Activated gamma-delta T cell (primary cell): Measurements from ENCODE around the gene ANKRD24.
"Not testable (repeated sequence)": the region's sequence is repeated elsewhere in the genome, so short reads cannot be mapped to it uniquely, and the experiment has no call there.

Experiments
- DNase-seq: peaks from one replicate; lab custom pipeline; 2025; lab: John Stamatoyannopoulos, UW

Gene ANKRD24

DNA sequence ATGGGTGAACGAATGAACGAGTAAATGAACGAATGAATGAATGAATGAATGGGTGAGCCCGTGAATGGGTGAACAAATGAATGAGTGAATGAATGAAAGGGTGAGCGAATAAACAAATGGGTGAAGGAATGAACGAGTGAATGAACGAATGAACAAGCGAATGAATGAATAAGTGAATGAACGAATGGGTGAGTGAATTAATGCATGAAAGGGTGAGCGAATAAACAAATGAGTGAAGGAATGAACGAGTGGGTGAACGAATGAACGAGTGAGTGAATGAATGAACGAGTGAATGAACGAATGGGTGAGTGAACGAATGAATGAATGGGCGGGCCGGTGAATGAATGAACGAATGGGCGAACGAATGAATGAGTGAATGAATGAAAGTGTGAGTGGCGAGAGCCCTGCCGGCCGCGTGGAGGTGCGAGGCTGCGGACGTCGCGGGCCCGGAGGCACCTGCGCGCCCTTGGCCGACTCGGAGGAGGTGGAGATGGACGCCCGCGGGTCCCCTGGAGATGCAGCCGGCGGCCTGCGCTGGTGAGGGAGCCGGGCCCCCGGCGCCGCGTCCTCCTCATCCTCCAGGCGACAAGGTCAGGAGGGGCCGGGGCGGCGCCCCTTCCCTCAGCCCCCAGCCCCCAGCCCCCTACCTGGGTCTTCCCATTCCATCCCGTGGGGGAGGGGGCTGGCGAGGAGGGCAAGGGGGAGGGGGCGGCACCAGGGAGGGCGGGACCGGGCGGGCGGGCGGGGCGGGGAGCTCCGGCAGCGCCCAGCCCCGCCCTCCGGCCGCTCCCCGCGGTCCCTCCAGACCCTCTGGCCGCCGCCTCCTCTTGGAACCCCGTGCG is 15.4 kb downstream of the ANKRD24 start:
- no peak for DNase-seq

DNA sequence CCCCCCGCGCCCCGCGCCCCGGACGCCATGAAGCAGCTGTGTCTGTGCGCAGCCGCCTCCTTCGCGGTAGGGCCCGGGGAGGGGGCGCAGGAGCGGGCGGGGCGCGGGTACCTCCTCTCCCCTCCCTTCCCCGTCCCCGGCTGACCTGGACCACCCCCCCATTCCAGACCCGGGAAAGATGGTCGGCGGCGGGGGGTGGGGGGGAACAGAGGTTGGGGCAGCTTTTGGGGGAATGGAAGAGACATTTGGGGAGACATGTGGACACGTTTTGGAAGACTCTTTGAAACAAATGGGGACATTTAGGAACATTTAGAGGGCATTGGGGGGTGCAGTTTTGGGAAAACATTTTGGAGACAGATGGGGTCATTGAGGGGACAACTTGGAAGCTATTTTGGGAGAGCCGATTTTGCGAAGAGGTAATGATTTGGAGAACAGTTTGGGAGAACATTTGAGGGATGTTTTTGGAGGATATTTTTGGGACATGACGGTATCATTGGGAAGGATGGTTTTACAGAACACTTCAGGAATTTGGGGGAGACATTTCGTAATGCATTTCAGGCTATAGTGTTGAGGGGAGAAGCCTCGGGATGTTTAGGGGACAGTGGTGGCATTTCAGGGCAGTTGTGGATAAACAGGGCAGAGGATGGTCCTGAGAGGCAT is 16.1 kb downstream of the ANKRD24 start:
- no peak for DNase-seq

DNA sequence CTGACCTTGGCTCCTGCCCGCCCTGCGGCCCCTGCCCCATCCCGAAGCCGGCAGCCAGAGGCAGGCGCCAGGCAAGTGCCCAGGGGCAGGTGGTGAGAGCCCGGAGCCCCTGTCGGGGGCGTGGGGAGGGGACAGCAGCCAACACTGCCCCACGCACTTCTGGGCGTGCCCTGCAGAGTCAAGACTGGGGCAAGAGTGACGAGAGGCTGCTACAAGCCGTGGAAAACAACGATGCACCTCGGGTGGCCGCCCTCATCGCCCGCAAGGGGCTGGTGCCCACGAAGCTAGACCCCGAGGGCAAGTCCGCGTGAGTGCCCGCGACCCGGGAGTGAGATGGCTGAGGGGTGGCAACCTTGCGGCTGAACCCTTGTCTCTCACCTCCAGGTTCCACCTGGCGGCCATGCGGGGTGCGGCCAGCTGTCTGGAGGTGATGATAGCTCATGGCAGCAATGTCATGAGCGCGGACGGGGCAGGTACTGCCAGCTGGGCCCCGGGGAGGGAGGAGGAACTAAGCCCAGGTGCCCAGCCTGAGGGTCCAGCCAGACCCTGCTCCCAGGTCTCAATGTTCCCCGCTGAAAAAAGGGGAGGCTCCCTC is 17.3 kb downstream of the ANKRD24 start:
- DNase-seq = no peak

DNA sequence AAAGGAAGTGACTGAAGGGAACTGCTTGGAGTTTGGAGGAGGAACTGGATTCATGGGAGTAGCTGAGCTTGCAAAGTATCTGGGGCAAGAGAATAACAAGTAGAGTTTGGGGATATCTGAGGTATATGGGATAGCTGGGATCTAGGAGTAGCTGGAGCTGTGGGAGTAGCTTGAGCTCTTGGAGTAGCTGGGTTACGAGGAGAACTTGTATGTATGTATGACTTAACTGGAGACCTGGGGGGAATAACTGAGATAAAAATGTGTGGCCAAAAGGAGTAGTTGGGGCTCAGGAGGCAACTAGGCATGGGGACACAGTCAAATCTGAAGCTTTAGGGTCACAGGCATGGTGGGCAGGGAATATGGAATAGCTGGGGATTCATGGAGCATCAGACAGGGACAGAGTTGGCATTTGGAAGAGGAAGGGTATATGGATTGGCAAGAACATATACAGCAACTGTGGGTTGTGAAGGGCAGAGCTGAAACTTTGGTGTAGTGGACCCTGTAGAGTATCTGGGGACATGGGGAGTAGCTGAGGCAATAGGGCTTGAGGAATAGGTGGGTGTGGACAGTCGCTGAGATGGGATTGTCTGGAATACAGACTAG is 18.6 kb downstream of the ANKRD24 start:
- no peak for DNase-seq

DNA sequence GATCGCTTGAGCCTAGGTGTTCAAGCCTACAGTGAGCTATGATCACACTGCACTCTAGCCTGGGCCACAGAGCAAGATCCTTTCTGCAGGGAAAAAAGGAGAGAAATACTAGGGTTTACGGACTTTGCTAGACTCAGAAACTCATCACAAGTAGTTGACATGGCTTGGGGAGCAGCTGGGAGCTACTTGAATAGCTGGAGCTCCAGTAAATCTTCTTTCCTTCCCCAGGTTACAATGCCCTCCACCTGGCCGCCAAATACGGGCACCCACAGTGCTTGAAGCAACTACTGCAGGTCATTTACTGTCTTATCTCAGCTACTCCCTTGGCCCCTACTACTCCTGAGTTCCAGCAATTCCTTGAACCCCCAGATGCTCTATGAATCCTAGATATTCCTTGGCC is 19.3 kb downstream of the ANKRD24 start:
- no peak for DNase-seq

DNA sequence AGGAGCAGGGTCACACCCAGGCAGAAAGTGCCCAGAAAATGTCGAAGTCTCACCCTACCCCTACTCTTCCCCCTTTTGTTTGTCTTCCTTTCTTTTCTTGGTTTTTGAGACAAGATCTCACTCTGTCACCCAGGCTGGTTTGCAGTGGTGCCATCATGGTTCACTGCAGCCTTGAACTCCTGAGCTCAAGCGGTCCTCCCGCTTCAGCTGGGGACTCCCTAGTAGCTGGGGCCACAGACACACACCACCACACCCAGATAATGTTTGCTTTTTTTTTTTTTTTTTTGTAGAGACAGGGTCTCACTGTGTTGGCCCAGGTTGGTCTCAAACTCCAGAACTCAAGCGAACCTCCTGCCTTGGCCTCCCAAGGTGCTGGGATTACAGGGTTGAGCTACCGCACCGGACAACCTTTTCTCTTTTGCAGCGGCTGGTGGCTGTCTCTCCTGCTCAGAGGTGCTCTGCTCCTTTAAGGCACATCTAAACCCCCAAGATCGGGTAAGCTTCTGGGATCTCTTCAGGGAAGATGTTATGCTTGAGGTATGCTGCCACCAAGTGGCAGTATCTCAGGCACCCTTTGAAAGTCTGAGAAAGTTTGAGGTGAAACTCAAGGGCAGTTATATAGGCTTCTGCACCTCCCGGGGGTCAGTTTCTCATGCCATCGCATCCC is 24.5 kb downstream of the ANKRD24 start:
- DNase-seq = no peak

DNA sequence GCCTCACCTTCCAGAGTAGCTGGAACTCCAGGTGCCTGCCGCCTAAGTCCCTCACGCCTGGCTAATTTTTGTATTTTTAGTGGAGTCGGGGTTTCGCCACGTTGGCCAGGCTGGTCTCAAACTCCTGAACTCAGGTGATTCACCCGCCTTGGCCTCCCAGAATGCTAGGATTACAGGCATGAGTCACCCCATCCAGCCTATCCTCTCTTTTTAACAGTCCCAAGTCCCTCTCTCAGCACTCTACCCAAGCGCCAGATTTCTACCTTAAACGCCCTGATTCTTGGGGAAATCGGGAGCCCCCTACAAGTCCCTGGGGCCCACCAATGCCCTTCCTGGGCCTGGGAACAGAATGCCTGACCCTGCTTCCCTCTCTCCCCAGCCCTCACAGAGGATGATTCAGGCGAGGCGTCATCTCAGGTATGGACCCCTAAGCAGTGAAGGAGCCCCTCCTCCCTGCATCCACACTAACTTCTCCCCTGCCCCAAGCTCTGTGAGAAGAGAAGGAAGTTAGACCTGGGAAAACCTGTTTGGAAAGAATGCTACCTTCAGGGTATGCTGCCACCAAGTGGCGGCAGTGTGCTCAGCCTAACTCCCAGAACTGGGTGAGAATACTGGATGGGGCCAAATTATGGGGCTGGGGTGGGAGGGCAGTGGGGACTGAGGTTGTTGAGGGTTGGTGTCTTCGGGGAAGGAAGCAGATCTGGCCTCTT is 26.1 kb downstream of the ANKRD24 start:
- no peak for DNase-seq

DNA sequence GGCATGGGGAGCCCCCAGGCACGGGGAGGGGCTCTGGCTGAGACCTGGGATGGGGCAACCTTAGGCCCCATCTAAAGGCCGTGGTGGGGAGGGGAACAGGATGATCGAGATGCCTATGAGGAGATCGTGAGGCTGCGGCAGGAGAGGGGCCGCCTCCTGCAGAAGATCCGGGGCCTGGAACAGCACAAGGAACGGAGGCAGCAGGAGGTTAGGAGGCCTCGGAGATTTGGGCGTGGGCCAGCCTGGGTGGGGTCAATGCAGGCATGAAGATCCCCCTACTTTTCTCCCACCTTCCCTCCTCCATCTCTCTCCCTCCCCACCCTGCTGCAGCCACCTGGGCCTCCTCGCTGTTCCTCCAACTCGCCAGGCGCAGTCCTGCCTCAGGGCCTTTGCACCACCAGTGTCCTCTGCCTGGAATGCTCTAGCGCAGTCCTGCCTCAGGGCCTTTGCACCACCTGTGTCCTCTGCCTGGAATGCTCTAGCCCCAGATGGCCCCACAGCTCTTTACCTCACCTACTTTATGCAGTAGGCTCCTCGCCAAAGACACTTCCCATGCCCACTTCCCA is 27.8 kb downstream of the ANKRD24 start:
- DNase-seq = no peak

DNA sequence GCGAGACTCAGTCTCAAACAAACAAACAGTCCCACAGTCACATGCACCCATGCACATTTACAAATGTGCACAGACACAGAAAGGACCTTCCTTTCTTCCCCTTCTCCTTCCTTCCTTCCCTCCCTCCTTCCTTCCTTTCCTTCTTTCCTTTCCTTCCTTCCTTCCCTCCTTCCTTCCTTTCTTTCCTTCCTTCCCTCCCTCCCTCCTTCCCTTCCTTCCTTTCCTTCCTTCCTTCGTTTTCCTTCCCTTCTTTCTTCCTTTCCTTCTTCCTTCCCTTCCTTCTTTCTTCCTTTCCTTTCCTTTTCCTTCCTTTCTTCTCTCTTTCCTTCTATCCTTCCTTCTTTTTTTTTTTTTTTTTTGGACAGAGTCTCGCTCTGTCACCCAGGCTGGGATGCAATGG is 30.6 kb downstream of the ANKRD24 start:
- no peak for DNase-seq

DNA sequence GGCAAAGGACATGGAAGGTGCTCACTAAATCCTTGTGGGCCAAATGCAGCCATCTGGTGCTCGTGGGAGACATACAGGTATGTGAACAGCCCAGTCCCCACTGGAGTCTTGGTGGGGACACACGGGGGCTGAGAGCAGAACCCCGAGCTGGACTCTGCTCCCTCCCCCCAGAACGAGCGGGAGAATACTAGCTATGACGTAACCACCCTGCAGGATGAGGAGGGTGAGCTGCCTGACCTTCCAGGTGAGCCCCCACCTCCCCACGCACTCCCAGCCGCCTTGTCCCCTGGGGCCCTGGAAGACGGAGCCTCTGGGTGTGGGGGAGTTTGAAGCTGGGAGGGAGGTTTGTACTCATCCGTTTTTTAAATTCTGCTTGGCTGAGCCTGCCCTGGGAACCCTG is 33.3 kb downstream of the ANKRD24 start:
- no peak for DNase-seq

DNA sequence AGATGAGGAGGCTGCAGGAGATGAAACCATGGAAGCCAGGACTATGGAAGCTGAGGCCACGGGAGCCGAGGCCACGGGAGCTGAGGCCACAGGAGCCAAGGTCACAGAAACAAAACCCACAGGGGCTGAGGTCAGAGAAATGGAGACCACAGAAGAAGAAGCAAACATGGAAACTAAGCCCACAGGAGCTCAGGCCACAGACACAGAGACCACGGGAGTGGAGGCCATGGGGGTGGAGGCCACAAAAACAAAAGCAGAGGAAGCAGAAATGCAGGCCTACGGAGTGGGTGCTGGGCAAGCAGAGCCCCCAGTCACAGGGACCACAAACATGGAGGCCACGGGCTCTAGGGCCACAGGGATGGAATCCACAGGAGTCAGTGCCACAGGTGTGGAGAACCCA is 34.4 kb downstream of the ANKRD24 start:
- no peak for DNase-seq

DNA sequence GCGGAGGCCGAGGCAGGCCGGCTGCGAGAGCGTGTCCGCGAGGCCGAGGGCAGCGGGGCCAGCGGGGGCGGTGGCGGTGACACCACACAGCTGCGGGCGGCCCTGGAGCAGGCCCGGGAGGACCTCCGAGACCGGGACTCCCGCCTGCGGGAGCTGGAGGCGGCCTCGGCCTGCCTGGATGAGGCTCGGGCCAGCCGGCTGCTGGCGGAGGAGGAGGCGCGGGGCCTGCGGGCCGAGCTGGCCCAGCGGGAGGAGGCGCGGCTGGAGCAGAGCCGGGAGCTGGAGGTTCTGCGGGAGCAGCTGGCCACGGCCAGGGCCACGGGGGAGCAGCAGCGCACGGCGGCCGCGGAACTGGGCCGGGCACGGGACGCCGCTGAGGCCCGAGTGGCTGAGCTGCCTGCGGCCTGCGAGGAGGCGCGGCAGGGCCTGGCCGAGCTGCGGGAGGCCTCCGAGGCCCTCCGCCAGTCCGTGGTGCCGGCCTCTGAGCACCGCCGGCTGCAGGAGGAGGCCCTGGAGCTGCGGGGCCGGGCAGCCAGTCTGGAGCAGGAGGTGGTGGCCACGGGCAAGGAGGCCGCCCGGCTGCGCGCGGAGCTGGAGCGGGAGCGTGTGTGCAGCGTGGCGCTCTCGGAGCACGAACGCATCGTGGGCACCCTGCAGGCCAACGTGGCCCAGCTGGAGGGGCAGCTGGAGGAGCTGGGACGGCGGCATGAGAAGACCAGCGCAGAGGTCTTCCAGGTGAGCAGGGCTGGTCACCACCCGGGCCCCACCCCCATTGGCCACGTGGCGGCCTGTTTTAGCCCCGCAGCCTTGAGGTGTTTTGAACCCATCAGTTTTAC is 35.2 kb downstream of the ANKRD24 start:
- DNase-seq = no peak

DNA sequence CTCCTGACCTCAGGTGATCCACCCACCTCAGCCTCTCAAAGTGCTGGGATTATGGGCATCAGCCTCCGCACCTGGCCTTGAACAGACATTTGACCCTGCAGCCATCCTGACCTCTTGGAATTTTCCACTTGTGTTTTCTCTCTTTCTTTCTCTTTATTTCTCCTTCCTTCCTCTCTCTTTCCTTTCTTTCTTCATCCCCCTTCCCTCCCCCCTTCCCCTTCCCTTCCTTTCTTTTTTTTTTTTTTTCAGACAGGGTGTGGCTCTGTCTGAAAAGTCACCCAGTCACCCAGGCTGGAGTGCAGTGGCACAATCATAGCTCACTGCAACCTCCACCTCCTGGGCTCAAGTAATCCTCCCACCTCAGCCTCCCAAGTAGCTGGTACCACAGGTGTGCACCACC is 36.0 kb downstream of the ANKRD24 start:
- not testable (repeated sequence) for DNase-seq

DNA sequence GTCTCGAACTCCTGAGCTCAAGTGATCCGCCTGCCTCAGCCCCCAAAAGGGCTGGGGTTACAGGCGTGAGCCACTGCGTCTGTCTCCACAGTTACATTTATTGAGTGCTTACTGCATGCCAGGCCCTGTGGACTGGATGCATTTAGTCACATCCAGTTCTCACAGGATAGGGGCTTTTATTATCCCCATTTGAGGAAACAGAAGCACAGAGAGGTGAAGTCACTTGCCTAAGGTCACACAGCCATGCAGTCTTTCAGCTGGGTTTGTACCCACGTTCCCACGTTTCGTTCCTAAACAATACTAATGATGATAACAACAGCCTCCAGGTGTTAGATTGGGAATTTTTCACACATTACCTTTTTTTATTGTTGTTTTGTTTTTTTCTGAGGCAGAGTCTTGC is 37.7 kb downstream of the ANKRD24 start:
- DNase-seq = no peak

DNA sequence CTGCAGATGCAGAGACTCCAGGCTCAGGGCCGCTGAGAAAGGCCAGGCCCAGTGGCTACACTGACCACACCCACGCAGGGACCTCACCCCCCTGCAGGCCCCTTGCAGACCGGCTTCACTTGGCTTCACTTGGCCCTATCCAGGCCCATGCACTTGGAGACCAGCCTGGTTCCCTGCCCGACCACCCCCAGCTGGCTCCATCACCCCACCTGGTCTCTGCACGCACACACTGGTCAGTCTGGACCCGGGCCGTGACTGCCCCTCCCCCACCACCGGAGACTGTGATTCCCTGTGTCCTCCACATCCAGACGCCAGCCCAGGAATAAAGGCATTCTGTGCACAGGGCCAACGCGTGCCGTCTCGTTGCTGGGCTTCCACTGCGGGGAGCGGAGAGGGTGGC is 42.0 kb downstream of the ANKRD24 start:
- DNase-seq = no peak

DNA sequence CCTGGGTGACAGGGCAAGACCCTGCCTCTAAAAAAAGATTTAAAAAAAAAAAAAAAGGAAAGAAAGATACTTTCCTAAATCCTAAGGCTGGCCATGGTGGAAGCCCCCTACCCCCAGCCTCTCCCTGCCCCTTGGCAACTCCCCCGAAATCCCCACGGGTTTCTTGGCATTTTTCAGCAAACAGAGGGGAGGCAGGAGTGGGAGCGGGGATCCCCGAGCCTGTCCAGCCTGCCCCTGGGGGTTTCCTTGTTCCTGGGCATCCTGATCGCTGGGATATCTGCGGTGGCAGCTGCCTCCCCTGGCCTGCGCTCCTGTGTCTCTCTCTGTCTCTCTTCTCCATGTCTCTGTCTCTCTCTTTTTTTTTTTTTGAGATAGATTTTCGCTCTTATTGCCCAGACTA is 43.4 kb downstream of the ANKRD24 start:
- DNase-seq = no peak

DNA sequence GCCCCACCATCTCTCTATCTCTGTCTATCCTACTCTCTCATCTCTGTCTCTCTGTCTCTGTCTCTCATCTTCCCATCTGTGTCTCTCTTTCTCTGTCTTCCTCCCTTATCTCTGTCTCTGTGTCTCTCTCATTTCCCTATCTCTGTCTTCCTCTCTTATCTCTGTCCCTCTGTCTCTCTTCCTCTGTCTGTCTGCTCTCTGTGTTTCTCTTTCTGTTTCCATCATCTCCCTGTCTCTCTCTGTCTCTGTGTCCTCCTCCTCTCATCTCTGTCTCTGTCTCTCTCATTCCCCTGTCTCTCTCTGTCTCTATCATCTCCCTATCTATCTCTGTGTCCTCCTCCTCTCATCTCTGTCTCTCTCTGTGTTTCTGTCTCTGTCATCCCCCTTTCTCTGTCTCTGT is 45.3 kb downstream of the ANKRD24 start:
- DNase-seq = no peak

DNA sequence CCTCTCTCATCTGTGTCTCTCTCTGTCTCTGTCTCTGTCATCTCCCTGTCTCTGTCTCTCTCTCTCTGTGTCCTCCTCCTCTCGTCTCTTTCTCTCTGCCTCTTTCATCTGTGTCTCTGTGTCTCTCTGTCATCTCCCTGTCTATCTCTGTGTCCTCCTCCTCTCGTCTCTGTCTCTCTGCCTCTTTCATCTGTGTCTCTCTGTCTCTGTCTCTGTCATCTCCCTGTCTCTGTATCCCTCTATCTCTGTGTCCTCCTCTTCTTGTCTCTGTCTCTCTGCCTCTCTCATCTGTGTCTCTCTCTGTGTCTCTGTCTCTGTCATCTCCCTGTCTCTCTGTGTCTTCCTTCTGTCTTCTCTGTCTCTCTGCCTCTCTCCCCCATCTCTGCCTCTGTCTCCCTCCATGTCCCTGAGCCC is 46.3 kb downstream of the ANKRD24 start:
- no peak for DNase-seq

DNA sequence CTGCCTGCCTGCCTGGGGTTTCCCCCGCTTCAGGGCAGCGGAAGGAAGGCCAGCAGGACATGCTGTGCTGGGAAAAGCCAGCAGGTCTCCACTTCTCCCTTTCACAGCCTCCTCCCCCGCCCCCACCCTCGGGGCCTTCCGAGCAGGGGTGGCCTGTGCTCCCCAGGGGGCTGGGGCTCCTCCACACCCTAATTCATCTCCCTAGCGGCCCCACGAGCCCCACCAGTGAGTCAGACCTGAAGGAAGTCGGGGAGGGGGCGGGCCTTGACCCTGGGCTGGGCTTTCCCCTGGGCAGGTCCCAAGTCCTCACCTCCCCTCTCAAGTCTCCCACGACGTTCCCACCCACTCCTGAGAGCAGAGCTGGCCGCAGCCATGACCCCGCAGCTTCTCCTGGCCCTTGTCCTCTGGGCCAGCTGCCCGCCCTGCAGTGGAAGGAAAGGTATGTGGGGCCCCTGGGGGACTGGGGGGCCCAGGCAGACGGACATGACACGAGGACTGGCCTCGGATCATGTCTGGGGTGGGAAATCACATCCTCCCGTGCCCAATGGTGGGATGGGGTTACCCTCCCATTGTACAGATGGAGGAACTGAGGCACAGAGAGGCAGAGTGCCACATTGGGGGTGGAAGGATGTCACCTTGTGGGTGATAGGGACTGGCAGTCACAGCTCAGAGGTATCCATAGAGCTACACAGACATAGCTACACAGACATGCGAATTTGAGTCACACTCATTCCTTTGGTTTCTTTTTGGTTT is 46.9 kb downstream of the ANKRD24 start, which contains the start of gene EBI3:
TSS of gene EBI3 (plus strand) at position 345 of the 753 bp plus-strand sequence. CDS start at position 373, 28 bp downstream.
- no peak for DNase-seq
